Cardiac fibroblast (primary cell): Measurements from ENCODE around the gene ANK2.

ENCODE experiments used
- DNase-seq, 2 donors: peaks; one replicate each; pipeline versions ENCODE4 v3.0.0 to v3.0.0-alpha.2; 2010; ENCODE audit warnings: low read depth in 2 of 2
- H3K4me3 ChIP-seq, 2 donors: replicated peaks in 1 of 2; 1 replicate in 1 of 2; 2 replicates in 1 of 2; pipeline ENCODE4 v1.5.1; 2011; ENCODE audit warnings: low read depth in 2 of 2, low read length in 2 of 2, mild to moderate bottlenecking in 2 of 2, moderate library complexity in 1 of 2
- CTCF ChIP-seq: IDR thresholded peaks from one replicate; pipeline ENCODE4 v1.5.1; 2011; ENCODE audit warnings: low read depth, mild to moderate bottlenecking, low read length, inconsistent platforms

ANK2 gene

GRCh38 chr4:113375964-113376666 lies 326.7 kb downstream of the ANK2 start:
- no peak for DNase-seq
- H3K4me3 ChIP-seq, result no peak overlapping the region
- TF ChIP-seq CTCF, result no peak

- DNase-seq, result no peak
- no peak overlapping the region for H3K4me3 ChIP-seq
- TF ChIP-seq CTCF, result no peak
Measured at GRCh38 chr4:113378836-113379235, 329.4 kb downstream of the ANK2 start.

GRCh38 chr4:113382704-113383103 lies 333.3 kb downstream of the ANK2 start:
- H3K4me3 ChIP-seq, result no peak overlapping the region
- no peak for TF ChIP-seq CTCF
- peak in 1 of 2 donors; percentile 42 for DNase-seq

- DNase-seq, result peak; percentile 95 to 96
- no peak overlapping the region for H3K4me3 ChIP-seq
- no peak for TF ChIP-seq CTCF
Measured at GRCh38 chr4:113383111-113383785, 333.8 kb downstream of the ANK2 start.

GRCh38 chr4:113384600-113384999 lies 335.1 kb downstream of the ANK2 start:
- TF ChIP-seq CTCF, result no peak
- DNase-seq, result peak; percentile 55 to 66
- H3K4me3 ChIP-seq, result no peak overlapping the region

GRCh38 chr4:113385281-113385899 lies 335.9 kb downstream of the ANK2 start:
- H3K4me3 ChIP-seq, result no peak overlapping the region
- no peak for DNase-seq
- TF ChIP-seq CTCF, result no peak
